Activated T-helper 1 cell treated with Interleukin-2 at 50 U/mL for 16 hours (primary cell): ENCODE results near the gene CNGB1.
"Not testable (repeated sequence)": the region's sequence is repeated elsewhere in the genome, so short reads cannot be mapped to it uniquely, and the experiment has no call there.

Experiments used
- DNase-seq: peaks from one replicate; pipeline ENCODE4 v3.0.0-alpha.2; 2020; ENCODE audit warnings: low read depth

Gene CNGB1

DNA sequence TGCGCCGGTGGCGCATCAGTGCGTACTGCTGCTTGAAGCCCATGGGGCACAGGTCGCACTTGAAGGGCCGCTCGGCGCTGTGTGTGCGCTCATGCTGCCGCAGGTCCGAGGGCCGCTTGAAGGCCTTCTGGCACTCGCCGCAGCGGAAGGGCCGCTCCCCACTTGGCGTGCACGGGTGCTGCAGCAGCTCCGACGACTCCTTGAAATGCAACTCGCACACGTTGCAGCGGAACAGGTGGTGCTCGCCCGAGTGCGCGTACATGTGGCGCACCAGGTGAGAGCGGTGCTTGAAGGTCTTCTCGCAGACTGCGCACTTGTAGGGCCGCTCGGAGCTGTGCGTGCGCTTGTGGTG, 26.2 kb upstream of the CNGB1 start:
- no peak for DNase-seq

GRCh38 chr16:57996406-57997175, 25.7 kb upstream of the CNGB1 start:
- no peak for DNase-seq

DNA sequence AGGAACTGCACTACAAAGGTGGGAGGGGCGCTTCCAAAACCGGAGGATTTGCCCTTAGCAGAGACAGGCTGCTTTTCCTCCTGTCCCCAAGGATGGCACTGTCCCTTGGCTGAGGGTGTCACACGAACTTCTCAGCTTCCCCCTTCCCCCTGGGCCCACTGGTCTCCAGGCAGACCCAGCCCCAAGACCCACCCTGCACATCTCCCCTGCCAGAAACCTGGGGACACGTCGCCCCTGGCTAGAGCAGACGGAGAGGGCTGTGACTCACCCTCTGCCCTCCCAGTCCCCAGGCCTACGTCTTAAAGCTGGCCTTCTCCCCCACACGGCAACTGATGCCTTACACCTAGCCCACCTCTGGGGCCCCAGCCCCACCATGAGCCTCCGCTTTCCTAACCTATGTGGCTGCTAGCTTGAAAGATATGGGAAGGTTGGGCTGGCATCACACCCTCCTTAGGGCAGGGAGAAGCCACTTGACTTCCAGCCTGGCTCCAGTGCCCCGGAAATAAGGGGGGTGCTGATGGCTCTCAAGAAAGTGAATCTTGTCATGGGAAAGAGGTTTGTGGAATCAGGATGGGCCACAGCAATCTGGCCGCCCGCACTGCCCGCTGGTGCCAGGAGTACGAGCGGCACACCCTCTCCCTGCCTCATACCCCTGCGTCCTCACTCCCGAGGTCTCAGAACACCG, 24.9 kb upstream of the CNGB1 start:
- DNase-seq: no peak

- DNase-seq: no peak
Measured at GRCh38 chr16:57994778-57995177, 23.9 kb upstream of the CNGB1 start.

DNA sequence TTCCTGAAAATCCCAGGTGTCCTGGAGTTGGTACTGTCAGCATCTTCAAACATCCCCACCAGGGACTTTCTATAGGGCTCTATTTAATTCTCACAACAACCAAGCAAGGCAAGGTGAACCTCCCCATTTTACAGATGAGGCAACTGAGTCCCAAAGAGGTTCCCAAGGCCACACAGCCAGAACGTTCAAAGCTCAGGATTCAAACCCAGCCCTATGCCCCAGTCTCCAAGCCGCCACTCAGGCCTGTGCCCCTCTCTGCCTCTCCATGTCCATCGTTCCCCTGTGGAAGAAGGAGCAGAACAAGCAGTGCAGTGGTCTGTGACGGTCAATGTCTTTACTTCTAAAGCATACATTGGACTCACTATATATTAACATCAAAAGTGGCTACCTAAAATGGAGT, 23.4 kb upstream of the CNGB1 start:
- no peak for DNase-seq

GRCh38 chr16:57993897-57994296, 23.0 kb upstream of the CNGB1 start:
- DNase-seq: no peak

- DNase-seq: no peak
Measured at GRCh38 chr16:57993438-57993837, 22.5 kb upstream of the CNGB1 start.

- DNase-seq: no peak
Measured at GRCh38 chr16:57992084-57992483, 21.2 kb upstream of the CNGB1 start.

DNA sequence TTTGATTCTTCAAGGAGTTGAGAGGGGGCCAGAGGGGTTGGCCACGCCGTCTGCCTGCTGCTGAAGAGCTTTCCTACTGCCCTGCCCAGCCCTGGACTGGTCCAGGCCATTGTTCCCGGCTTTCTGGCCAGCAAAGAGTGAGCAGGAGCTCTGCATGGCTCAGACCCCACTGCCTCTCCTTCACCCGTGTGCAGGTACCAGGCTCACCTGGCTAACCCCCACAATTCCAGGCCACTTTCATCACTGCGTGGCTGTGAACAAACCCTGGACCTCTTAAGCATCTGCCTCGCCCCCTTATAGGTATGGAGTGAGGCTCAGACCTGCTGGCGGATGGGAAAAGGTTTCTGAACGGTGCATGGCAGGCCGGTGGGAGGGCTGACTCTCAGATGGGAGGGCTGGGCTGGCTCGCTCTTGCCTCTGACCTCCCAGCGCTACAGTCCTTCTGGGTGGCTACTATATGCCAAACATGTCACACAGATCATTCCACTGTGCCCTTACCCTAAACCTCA, 20.7 kb upstream of the CNGB1 start:
- DNase-seq: no peak

- no peak for DNase-seq
Measured at GRCh38 chr16:57988929-57989328, 18.0 kb upstream of the CNGB1 start.

- DNase-seq: no peak
Measured at GRCh38 chr16:57987441-57988177, 16.7 kb upstream of the CNGB1 start.

DNA sequence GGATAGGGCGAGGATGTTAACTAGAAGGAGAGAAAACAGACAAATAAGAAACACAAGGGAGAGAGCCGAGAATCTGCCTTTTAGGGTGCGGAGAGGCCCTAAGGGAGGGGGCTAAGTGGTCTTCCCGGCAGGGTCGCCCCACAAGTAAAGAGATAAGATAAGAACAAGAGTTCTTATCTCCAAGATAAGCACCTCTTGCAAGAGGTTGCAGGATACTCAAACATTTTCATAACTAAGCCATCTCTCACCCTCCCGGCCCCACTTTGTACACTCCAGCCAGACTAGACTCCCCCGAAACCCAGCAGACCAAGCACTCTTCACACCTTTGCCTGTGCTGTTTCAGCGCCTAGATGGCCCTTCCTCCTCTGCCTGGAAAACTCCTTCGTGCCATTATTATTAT, 15.3 kb upstream of the CNGB1 start:
- no peak for DNase-seq

DNA sequence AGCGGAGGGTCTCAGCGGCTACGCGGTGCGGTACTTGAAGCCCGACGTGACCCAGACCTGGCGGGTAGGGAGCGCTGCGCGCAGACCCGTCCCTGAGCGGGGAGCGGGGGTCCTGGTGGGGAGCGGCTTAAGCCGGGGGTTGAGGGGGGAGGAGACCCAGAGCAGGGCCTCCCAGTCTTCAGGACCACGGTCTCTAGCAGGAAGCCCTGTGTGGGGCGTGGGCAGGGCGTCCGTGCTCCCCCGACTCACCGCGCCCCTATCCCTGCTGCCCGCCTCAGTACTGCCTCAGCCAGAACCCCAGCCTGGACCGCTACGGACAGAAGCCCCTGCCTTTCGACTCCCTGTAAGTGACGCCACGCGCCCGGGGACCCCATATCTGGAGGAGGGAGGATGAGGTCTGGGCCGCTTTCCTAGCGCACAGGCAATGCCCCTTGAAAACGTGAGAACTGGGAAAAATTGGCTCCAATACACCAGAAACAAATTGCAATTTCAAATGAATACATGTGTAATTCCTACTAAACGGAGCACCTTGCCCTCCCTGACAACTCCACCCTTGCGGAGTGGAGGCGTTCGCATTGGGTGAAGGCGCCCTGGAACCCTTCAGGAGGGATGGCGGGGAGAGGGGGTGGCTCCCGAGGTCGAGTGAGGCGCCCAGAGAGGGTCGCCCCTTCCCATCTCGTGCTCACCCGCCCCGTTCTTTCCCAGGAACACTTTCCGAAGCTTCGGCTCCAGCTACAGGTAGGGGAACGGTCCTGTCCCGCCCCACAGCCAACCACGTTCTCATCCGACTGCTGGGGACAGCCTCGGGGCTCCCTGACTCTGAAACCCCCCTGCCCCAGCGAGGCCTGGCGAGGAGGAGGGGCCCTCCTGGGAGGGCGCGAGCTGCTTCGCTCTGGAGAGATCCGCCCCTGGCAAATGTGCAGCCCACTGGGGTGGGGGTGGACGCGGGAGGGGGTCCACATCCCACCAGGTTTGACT, 14.6 kb upstream of the CNGB1 start:
- no peak for DNase-seq

- DNase-seq: peak; percentile 87
Measured at GRCh38 chr16:57984443-57985203, 13.7 kb upstream of the CNGB1 start.

- DNase-seq: no peak
Measured at GRCh38 chr16:57982385-57982784, 11.5 kb upstream of the CNGB1 start.

DNA sequence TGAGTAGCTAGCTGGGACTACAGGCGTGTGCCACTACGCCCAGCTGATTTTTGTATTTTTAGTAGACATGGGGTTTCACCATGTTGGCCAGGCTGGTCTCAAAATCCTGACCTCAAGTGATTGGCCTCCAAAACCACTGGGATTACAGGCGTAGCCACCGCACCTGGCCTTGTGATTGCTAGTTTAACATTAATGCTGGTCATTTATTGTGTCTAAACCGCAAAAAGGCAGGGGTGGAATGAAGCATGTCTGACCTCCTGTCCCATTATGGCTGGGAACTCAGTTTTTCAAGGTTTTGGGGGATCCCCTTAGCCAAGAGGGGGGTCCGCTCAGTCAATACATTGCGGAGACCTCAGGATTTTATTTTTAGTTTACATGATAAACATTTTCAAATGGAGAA, 10.7 kb upstream of the CNGB1 start:
- no peak for DNase-seq

GRCh38 chr16:57979006-57979585, 8.2 kb upstream of the CNGB1 start:
- no peak for DNase-seq

- not testable (repeated sequence) for DNase-seq
Measured at GRCh38 chr16:57978070-57978465, 7.1 kb upstream of the CNGB1 start.

DNA sequence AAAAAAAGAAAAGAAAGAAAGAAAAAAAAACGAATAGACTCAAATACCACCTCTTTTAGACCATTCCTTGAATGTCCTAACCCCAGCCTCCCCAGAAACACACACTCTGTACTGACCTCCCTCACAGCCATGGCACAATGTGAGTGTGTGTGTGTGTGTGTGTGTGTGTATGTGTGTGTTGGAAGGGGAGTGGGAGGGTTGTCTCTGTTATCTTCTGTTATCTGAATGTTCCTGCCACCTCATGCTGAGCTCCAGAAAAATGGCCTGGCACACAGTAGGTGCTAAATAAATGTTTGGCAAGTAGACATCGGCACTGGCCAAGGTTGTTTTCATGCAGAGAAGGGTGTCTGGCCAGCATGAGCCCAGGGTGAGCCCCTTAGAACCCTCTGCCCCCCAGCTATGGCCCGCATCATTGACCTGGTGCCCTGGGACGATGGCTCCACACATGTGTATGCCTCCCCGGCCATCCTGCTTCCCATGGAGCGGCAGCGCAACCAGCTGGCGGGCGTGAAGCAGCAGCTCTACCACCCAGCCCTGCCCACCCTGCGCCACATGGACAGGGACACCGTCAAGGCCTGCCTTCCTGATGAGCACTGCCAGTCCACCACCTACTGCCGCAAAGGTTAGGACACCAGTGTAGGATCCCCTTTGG, 6.6 kb upstream of the CNGB1 start:
- DNase-seq: no peak

- no peak for DNase-seq
Measured at GRCh38 chr16:57976331-57976796, 5.4 kb upstream of the CNGB1 start.
